Measurements from ENCODE around the gene ZBTB46.

ZBTB46 gene

DNA sequence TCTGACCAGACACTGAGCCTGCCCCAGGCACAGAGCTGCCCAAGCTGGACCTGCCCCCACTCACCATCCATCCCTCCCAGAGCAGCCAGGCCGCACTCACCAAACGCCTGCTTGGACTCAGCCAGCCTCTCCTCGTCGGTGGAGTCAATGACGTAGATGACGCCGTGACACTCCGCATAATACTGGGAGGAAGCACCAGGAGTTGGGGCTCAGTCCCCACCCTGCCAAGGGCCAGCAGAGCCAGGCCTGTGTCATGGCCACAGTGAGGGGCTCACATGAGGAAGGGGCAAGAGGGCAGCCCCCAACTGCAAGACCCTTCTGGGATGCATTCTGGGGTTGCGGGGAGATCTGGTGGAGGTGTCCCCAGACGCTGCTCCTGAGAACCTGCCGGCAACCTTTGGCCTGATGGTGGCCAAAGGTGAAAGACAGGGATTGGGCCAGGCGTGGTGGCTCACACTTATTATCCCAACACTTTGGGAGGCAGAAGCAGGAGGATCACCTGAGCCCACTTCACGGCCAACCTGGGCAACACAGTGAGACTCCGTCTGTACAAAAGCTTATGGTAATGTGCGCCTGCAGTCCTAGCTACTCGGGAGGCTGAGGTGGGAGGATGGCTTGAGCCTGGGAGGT is 128.9 kb downstream of the ZBTB46 start:
- DNase-seq = no peak

DNA sequence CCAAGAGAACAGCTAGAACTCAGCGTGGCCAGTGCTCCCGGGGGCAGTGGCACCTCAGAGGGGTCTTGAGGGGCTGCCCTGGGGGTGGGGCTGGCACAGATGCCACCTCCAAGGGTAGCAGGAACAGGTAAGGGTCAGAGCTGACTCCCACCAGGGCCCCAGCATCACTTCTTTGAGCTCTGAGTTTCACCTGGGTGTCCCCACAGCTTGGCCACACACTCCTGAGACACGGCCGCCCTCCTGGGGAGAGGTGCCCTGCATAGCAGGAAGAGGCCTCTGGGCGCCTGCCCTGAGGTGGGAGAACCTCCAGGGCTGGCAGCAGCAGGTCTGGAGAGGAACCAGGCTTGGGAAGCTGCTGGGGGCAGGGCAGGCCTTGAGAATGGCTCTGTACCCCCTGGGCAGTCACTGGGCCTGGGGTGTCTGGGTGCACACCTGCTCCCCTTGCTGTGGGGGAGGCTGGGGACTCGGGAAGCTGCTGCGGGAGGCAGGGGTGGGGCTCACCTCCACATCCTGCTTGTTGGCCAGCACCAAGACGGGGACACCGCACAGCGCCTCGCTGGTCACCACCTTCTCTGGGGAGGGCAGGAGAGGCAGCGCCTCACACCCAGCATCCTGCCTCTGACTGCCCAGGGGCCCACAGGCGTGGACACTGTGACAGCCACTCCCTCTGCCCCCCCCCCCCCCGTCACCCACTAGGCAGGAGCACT is 129.6 kb downstream of the ZBTB46 start:
- DNase-seq = no peak

DNA sequence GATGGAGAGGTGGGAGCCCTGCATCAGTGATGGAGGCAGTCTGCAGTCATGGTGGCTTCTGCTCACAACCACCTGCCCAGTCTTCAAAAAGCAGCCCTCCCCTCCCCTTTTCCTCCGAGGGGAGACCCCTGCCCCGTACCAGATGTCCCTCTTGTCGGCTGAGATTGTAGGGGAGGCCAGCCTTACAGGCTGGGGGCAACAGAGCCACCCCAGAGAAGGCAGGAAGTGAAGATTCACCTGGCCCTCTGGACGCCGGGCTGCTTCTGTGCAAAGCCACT is 130.1 kb downstream of the ZBTB46 start:
- DNase-seq = no peak

DNA sequence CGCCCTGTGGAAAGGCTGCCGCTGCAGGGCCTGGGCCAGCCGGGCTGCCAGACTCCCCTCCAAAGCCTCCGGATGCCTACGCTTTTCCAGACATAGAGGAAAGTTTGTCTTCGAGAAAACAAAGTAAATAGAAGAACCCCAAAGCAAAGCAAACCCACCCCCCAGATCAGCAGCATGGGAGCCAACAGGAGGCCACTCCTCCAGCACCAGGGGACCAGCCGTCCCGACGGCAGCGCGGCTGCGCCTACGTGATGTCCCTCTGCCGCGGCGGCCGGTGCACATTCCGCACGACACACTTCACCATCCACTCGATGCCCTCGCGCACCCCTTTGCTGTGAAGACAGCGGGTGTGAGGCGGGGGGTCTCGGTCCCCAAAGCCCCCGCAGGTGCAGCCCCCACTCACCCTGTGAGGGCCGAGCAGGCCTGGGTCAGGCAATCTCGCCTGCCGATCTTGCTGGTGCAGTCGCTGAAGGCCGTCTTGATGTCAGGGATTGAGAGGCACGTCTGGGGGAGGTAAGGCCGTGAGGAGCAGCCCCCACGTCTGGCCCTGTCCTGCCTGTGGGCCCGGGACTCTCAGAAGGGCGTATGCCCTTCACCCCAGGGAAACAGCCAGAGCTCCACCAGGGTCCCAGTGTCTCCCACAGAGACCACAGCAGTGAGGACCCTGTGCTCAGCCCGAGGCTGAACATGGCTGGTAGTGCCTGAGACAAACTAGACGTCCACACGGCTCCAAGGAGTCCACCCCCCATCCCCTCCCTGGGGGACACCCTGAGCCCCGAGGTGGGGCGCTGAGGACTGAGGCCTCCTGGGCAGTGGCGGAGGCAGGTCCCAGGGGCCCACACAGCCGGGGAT is 130.6 kb downstream of the ZBTB46 start:
- DNase-seq = no peak

GRCh38 chr20:63699466-63700198 is 131.4 kb downstream of the ZBTB46 start:
- DNase-seq = no peak

- no peak for DNase-seq
Observed at GRCh38 chr20:63698739-63699465, 132.2 kb downstream of the ZBTB46 start.

- no peak for DNase-seq
Observed at GRCh38 chr20:63697868-63698545, 133.1 kb downstream of the ZBTB46 start.

DNA sequence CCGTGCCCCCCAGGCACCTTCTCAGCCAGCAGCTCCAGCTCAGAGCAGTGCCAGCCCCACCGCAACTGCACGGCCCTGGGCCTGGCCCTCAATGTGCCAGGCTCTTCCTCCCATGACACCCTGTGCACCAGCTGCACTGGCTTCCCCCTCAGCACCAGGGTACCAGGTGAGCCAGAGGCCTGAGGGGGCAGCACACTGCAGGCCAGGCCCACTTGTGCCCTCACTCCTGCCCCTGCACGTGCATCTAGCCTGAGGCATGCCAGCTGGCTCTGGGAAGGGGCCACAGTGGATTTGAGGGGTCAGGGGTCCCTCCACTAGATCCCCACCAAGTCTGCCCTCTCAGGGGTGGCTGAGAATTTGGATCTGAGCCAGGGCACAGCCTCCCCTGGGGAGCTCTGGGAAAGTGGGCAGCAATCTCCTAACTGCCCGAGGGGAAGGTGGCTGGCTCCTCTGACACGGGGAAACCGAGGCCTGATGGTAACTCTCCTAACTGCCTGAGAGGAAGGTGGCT is 133.7 kb downstream of the ZBTB46 start:
- DNase-seq = no peak

GRCh38 chr20:63696628-63697356 is 134.3 kb downstream of the ZBTB46 start, which contains the start of gene TNFRSF6B:
Gene TNFRSF6B, plus strand, starts transcription at chr20:63696652. Its CDS starts 116 bp downstream, at chr20:63696768.
- DNase-seq = no peak

GRCh38 chr20:63696306-63696627 is 134.8 kb downstream of the ZBTB46 start:
- DNase-seq = no peak

- no peak for DNase-seq
Observed at GRCh38 chr20:63695424-63696305, 135.4 kb downstream of the ZBTB46 start.

GRCh38 chr20:63694584-63695423 is 136.3 kb downstream of the ZBTB46 start:
- DNase-seq = no peak

- DNase-seq = no peak
Observed at GRCh38 chr20:63693733-63694583, 137.1 kb downstream of the ZBTB46 start.

Data from NCI-H1048 (cell line).